ENCODE results near the gene CATSPERZ.
"Not testable (repeated sequence)": the region's sequence is repeated elsewhere in the genome, so short reads cannot be mapped to it uniquely, and the experiment has no call there.

Gene CATSPERZ

GRCh38 chr11:64304316-64305072 is 4.3 kb downstream of the CATSPERZ start:
- WGBS, 2 experiments: 1% methylated on average over 46 of the region's 46 CpGs
- H3K9me3 ChIP-seq (ENCODE audit: control insufficient read depth, low read length): no peaks in the 10 kb centered on the region
- peak overlapping the region; percentile 78 for H3K27ac ChIP-seq (ENCODE audit: insufficient read depth, low read depth, low read length, poor library complexity, severe bottlenecking)
- no peaks in the 10 kb centered on the region for H3K36me3 ChIP-seq (ENCODE audit: control insufficient read depth, insufficient read depth, low read length)
- peaks cover 18% of the 10 kb centered on the region for H3K4me1 ChIP-seq (ENCODE audit: control insufficient read depth, insufficient read depth, low read length)
- peak overlapping the region; percentile 51 for H3K4me3 ChIP-seq (ENCODE audit: insufficient read depth, low read depth, low read length)
- peaks cover 41% of the 10 kb centered on the region for H3K27me3 ChIP-seq (ENCODE audit: control insufficient read depth, insufficient read depth, low read length, poor library complexity, severe bottlenecking)

- Histone ChIP-seq H3K27ac (ENCODE audit: insufficient read depth, low read depth, low read length, poor library complexity, severe bottlenecking) (peak within 1 kb of the TSS; percentile 78), H3K9me3 (ENCODE audit: control insufficient read depth, low read length) (no peaks in the 10 kb centered on the region), H3K36me3 (ENCODE audit: control insufficient read depth, insufficient read depth, low read length) (no peaks in the 10 kb centered on the region), H3K4me3 (ENCODE audit: insufficient read depth, low read depth, low read length) (peak within 1 kb of the TSS; percentile 66), H3K4me1 (ENCODE audit: control insufficient read depth, insufficient read depth, low read length) (peaks cover 13% of the 10 kb centered on the region), H3K27me3 (ENCODE audit: control insufficient read depth, insufficient read depth, low read length, poor library complexity, severe bottlenecking) (peaks cover 34% of the 10 kb centered on the region)
- 0% methylated on average over 81 of the region's 81 CpGs for WGBS, 2 experiments
Measured at GRCh38 chr11:64305075-64305690, 5.0 kb downstream of the CATSPERZ start, which contains the start of gene ESRRA. Gene ESRRA (plus strand): TSS chr11:64305524. CDS start chr11:64307180, 1,656 bp downstream.

GRCh38 chr11:64305691-64306562 is 5.8 kb downstream of the CATSPERZ start:
- Histone ChIP-seq H3K4me3 (ENCODE audit: insufficient read depth, low read depth, low read length) (peak overlapping the region; percentile 66), H3K4me1 (ENCODE audit: control insufficient read depth, insufficient read depth, low read length) (peaks cover 8% of the 10 kb centered on the region), H3K27me3 (ENCODE audit: control insufficient read depth, insufficient read depth, low read length, poor library complexity, severe bottlenecking) (peaks cover 26% of the 10 kb centered on the region), H3K27ac (ENCODE audit: insufficient read depth, low read depth, low read length, poor library complexity, severe bottlenecking) (no peak overlapping the region), H3K36me3 (ENCODE audit: control insufficient read depth, insufficient read depth, low read length) (no peaks in the 10 kb centered on the region), H3K9me3 (ENCODE audit: control insufficient read depth, low read length) (no peaks in the 10 kb centered on the region)
- WGBS, 2 experiments: 0 to 1% methylated on average over 71 of the region's 71 CpGs

- no peaks in the 10 kb centered on the region for H3K36me3 ChIP-seq (ENCODE audit: control insufficient read depth, insufficient read depth, low read length)
- peaks cover 8% of the 10 kb centered on the region for H3K4me1 ChIP-seq (ENCODE audit: control insufficient read depth, insufficient read depth, low read length)
- H3K9me3 ChIP-seq (ENCODE audit: control insufficient read depth, low read length): no peaks in the 10 kb centered on the region
- WGBS, 2 experiments: 28 to 32% methylated on average over 9 of the region's 9 CpGs
- no peak overlapping the region for H3K27ac ChIP-seq (ENCODE audit: insufficient read depth, low read depth, low read length, poor library complexity, severe bottlenecking)
- peak overlapping the region; percentile 66 for H3K4me3 ChIP-seq (ENCODE audit: insufficient read depth, low read depth, low read length)
- peaks cover 20% of the 10 kb centered on the region for H3K27me3 ChIP-seq (ENCODE audit: control insufficient read depth, insufficient read depth, low read length, poor library complexity, severe bottlenecking)
Measured at GRCh38 chr11:64306563-64306875, 6.4 kb downstream of the CATSPERZ start.

GRCh38 chr11:64306876-64307622 is 6.9 kb downstream of the CATSPERZ start:
- Histone ChIP-seq H3K36me3 (ENCODE audit: control insufficient read depth, insufficient read depth, low read length) (no peaks in the 10 kb centered on the region), H3K9me3 (ENCODE audit: control insufficient read depth, low read length) (no peaks in the 10 kb centered on the region), H3K4me1 (ENCODE audit: control insufficient read depth, insufficient read depth, low read length) (peaks cover 8% of the 10 kb centered on the region), H3K4me3 (ENCODE audit: insufficient read depth, low read depth, low read length) (peak overlapping the region; percentile 66), H3K27me3 (ENCODE audit: control insufficient read depth, insufficient read depth, low read length, poor library complexity, severe bottlenecking) (peaks cover 15% of the 10 kb centered on the region), H3K27ac (ENCODE audit: insufficient read depth, low read depth, low read length, poor library complexity, severe bottlenecking) (no peak overlapping the region)
- 86 to 88% methylated on average over 15 of the region's 15 CpGs for WGBS, 2 experiments

DNA sequence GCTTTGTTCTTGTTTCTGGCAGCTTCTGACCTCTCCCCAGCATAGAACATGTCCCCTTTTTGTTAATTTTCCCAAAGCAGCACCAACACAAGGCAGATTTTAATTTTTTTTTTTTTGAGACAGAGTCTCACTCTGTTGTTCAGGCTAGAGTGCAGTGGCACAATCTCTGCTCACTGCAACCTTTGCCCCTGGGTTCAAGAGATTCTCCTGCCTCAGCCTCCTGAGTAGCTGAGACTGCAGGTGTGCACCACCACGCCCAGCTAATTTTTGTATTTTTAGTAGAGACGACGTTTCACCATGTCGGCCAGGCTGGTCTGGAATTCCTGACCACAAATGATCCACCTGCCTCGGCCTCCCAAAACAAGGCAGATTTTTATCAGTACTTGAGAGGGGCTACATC is 7.6 kb downstream of the CATSPERZ start:
- H3K9me3 ChIP-seq (ENCODE audit: control insufficient read depth, low read length); H3K4me3 ChIP-seq (ENCODE audit: insufficient read depth, low read depth, low read length); H3K36me3 ChIP-seq (ENCODE audit: control insufficient read depth, insufficient read depth, low read length); H3K4me1 ChIP-seq (ENCODE audit: control insufficient read depth, insufficient read depth, low read length); H3K27ac ChIP-seq (ENCODE audit: insufficient read depth, low read depth, low read length, poor library complexity, severe bottlenecking): not testable (repeated sequence)
- WGBS, 2 experiments: 91 to 97% methylated on average over 5 of the region's 5 CpGs
- H3K27me3 ChIP-seq (ENCODE audit: control insufficient read depth, insufficient read depth, low read length, poor library complexity, severe bottlenecking): peaks cover 12% of the 10 kb centered on the region

- Histone ChIP-seq H3K4me3 (ENCODE audit: insufficient read depth, low read depth, low read length) (no peak overlapping the region), H3K36me3 (ENCODE audit: control insufficient read depth, insufficient read depth, low read length) (peaks cover 2% of the 10 kb centered on the region), H3K9me3 (ENCODE audit: control insufficient read depth, low read length) (no peaks in the 10 kb centered on the region), H3K27ac (ENCODE audit: insufficient read depth, low read depth, low read length, poor library complexity, severe bottlenecking) (no peak overlapping the region), H3K27me3 (ENCODE audit: control insufficient read depth, insufficient read depth, low read length, poor library complexity, severe bottlenecking) (no peaks in the 10 kb centered on the region), H3K4me1 (ENCODE audit: control insufficient read depth, insufficient read depth, low read length) (peaks cover 3% of the 10 kb centered on the region)
- 93 to 95% methylated on average over 10 of the region's 10 CpGs for WGBS, 2 experiments
Measured at GRCh38 chr11:64312947-64313346, 12.8 kb downstream of the CATSPERZ start.

DNA sequence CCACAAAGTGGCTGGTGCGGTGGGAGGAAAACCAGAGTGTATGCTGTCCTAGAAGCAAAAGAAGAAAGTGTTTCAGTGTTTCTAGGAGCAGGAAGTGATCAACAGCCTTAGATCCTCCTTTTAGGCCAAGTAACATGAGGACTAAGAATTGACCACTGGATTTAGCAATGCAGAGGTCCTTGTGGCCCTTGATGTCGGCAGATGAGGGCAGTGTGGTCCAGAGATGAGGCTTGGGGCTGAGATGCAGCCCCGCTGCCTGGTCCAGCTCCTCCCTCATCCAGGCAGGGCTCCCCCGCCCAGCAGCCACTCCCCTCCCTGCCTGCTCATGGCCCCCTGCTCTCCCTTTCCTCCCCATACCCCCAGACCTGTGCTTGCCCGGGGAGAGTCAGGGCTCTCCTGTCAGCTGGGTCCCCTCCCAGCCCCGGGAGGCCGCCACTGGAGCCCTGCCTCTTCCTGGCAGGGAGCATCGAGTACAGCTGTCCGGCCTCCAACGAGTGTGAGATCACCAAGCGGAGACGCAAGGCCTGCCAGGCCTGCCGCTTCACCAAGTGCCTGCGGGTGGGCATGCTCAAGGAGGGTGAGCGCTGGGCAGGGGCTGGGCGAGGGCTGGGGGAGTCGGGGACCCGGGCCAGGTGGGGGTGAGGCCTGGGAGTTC is 13.5 kb downstream of the CATSPERZ start:
- Histone ChIP-seq H3K36me3 (ENCODE audit: control insufficient read depth, insufficient read depth, low read length) (peaks cover 2% of the 10 kb centered on the region), H3K9me3 (ENCODE audit: control insufficient read depth, low read length) (no peaks in the 10 kb centered on the region), H3K27me3 (ENCODE audit: control insufficient read depth, insufficient read depth, low read length, poor library complexity, severe bottlenecking) (no peaks in the 10 kb centered on the region), H3K4me1 (ENCODE audit: control insufficient read depth, insufficient read depth, low read length) (peaks cover 3% of the 10 kb centered on the region), H3K4me3 (ENCODE audit: insufficient read depth, low read depth, low read length) (no peak overlapping the region), H3K27ac (ENCODE audit: insufficient read depth, low read depth, low read length, poor library complexity, severe bottlenecking) (no peak overlapping the region)
- WGBS, 2 experiments: 90% methylated on average over 18 of the region's 18 CpGs

GRCh38 chr11:64314146-64314804 is 14.1 kb downstream of the CATSPERZ start:
- peaks cover 8% of the 10 kb centered on the region for H3K4me1 ChIP-seq (ENCODE audit: control insufficient read depth, insufficient read depth, low read length)
- no peaks in the 10 kb centered on the region for H3K9me3 ChIP-seq (ENCODE audit: control insufficient read depth, low read length)
- H3K27me3 ChIP-seq (ENCODE audit: control insufficient read depth, insufficient read depth, low read length, poor library complexity, severe bottlenecking): no peaks in the 10 kb centered on the region
- 94% methylated on average over 19 of the region's 19 CpGs for WGBS, 2 experiments
- H3K4me3 ChIP-seq (ENCODE audit: insufficient read depth, low read depth, low read length): no peak overlapping the region
- peaks cover 2% of the 10 kb centered on the region for H3K36me3 ChIP-seq (ENCODE audit: control insufficient read depth, insufficient read depth, low read length)
- no peak overlapping the region for H3K27ac ChIP-seq (ENCODE audit: insufficient read depth, low read depth, low read length, poor library complexity, severe bottlenecking)
